GM12878 (cell line): ENCODE data around the gene MANBA. TPM values are rescaled to one million over a fixed set of nuclear protein-coding genes. Genes with fewer than 3 reads are reported as not detected.

Experiments
- ATAC-seq: fragments of 200-7000 bp; cut with Tn5 transposase; 3 replicates; pipeline ENCODE4 v1.9.1; 2020; ENCODE audit warnings: mild to moderate bottlenecking, moderate library complexity
- BruUV-seq: library from RNA; stranded (reverse); fragments of 400-500 nt; replicated peaks from 2 replicates; lab custom pipeline; 2021; lab: Mats Ljungman, UMichigan
- CTCF ChIA-PET: fragments of 300-600 bp; sonication (Branson Sonifier 250); formaldehyde crosslinking; extraction: SDS; loops from one replicate; lab custom pipeline; 2021; ENCODE audit warnings: inconsistent platforms; lab: Yijun Ruan, JAX
- POLR2A ChIA-PET: fragments of 350-600 bp; formaldehyde crosslinking; extraction: SDS; loops from one replicate; lab custom pipeline; 2021; ENCODE audit warnings: inconsistent platforms; lab: Charles Lee
- RAD21 ChIA-PET: fragments of 300-600 bp; sonication (Branson Sonifier 250); formaldehyde crosslinking; loops from one replicate; lab custom pipeline; 2023; ENCODE audit warnings: antibody characterized with exemption; ENCODE audit not compliant: unreplicated experiment; lab: Charles Lee
- SMC1A ChIA-PET: fragments of 300-600 bp; sonication (Branson Sonifier 250); formaldehyde crosslinking; loops from one replicate; lab custom pipeline; 2023; ENCODE audit not compliant: unreplicated experiment, uncharacterized antibody; lab: Charles Lee
- DNase-seq: peaks from one replicate; pipeline ENCODE4 v3.0.0-alpha.2; 2011; ENCODE audit warnings: low read depth, low spot score
- FAIRE-seq: peaks from 3 replicates; lab custom pipeline; 2011; peaks lifted over from hg19 to GRCh38; lab: Jason Lieb, UNC
- H2AFZ ChIP-seq: 2 replicates; pipeline ENCODE4 v1.6.0; 2011; ENCODE audit warnings: low read depth, low read length, control low read depth; ENCODE audit not compliant: control insufficient read depth
- H3K27ac ChIP-seq: 2 replicates; pipeline ENCODE4 v1.5.1; 2011; ENCODE audit warnings: control low read depth; ENCODE audit not compliant: control insufficient read depth, insufficient read depth
- H3K27me3 ChIP-seq, 2 experiments: replicated peaks in 1 of 2; 2 replicates each; pipeline versions ENCODE4 v1.6.0 to v1.6.1; 2011; ENCODE audit warnings: low read length in 1 of 2; ENCODE audit not compliant: control insufficient read depth in 2 of 2, insufficient read depth in 2 of 2
- H3K36me3 ChIP-seq, 2 experiments: 2 replicates each; pipeline ENCODE4 v1.5.1; 2011; ENCODE audit warnings: low read length in 1 of 2; ENCODE audit not compliant: control insufficient read depth in 2 of 2, insufficient read depth in 2 of 2
- H3K4me1 ChIP-seq: 2 replicates; pipeline ENCODE4 v1.6.1; 2011; ENCODE audit warnings: mild to moderate bottlenecking, low read length, moderate library complexity, mixed read lengths; ENCODE audit not compliant: control insufficient read depth, insufficient read depth
- H3K4me2 ChIP-seq: 2 replicates; pipeline ENCODE4 v1.6.0; 2011; ENCODE audit warnings: control low read depth; ENCODE audit not compliant: control insufficient read depth, insufficient read depth
- H3K4me3 ChIP-seq: fragments of 200-600 bp; sonication (generic); 2 replicates; pipeline ENCODE4 v1.5.1; 2016
- H3K79me2 ChIP-seq: 2 replicates; pipeline ENCODE4 v1.6.0; 2011; ENCODE audit warnings: low read length; ENCODE audit not compliant: control insufficient read depth, insufficient read depth
- H3K9ac ChIP-seq: 2 replicates; pipeline ENCODE4 v1.8.0; 2011; ENCODE audit warnings: low read length, control low read depth, mixed read lengths; ENCODE audit not compliant: control insufficient read depth, insufficient read depth
- H3K9me3 ChIP-seq: replicated peaks from 3 replicates; pipeline ENCODE4 v1.5.1; 2011; ENCODE audit warnings: mild to moderate bottlenecking, low read length; ENCODE audit not compliant: control insufficient read depth, insufficient read depth
- H4K20me1 ChIP-seq: 2 replicates; pipeline ENCODE4 v1.6.0; 2011; ENCODE audit not compliant: control insufficient read depth, insufficient read depth
- RUNX3 ChIP-seq: IDR thresholded peaks from 2 replicates; pipeline ENCODE4 v1.6.1; 2012; ENCODE audit warnings: low read length, inconsistent platforms
- WGBS: methylation state at CpG from one replicate; pipeline ENCODE4 v1.1.6; 2016; ENCODE audit warnings: low lambda C conversion rate; ENCODE audit not compliant: insufficient replicate concordance, insufficient coverage; ENCODE audit errors: missing lambda C conversion rate; 5-methylcytosine and 5-hydroxymethylcytosine counted together
- in situ Hi-C: fragments of 300-500 bp; cut with MboI; formaldehyde crosslinking; loops from 9 replicates; pipeline ENCODE4 v1.14.3; 2018; ENCODE audit warnings: mixed read lengths
- intact Hi-C: fragments of 100-400 bp; cut with micrococcal nuclease; formaldehyde crosslinking; loops from one replicate; pipeline ENCODE4 v1.14.2; 2022; ENCODE audit not compliant: unreplicated experiment
- polyA plus RNA-seq, 11 experiments: library from polyadenylated mRNA; depleted of rRNA in 4 of 11; unstranded in 6 of 11; stranded (reverse) in 5 of 11; fragments of >200 nt; fragmentation: Nextera tagmentation in 4 of 11; fragmentation: Illumina TruSeq in 1 of 11; extraction: Ambion mirVana in 4 of 11; extraction: Trizol in 1 of 11; gene quantifications; 1 replicate in 1 of 11; 2 replicates in 10 of 11; pipeline versions ENCODE4 v1.2.1 to v1.2.3, GENCODE V29; 2011 to 2016; ENCODE audit warnings: inconsistent platforms in 2 of 11, missing spikeins in 2 of 11, low read depth in 1 of 11
- total RNA-seq, 4 experiments: library from RNA; depleted of rRNA in 3 of 4; stranded (reverse); fragments of >200 nt in 3 of 4; fragmentation: Illumina TruSeq in 1 of 4; extraction: Trizol in 1 of 4; gene quantifications; 2 replicates each; pipeline versions ENCODE4 v1.2.1 to v1.2.3, GENCODE V29; 2013 to 2021
- TF ChIP-seq, protein P1 (sequence below): fragments of 450-650 bp; formaldehyde crosslinking; IDR thresholded peaks from 2 replicates; pipeline ENCODE4 v1.4.0; 2022; ENCODE audit warnings: mild to moderate bottlenecking, moderate library complexity

Gene MANBA
- total and polyA plus RNA-seq, 10 of the 15 experiments (the other 5 are each of a cell fraction or from before 2014, with no cell fraction given), result 3.8 to 19.0 (median 12.5) TPM

DNA sequence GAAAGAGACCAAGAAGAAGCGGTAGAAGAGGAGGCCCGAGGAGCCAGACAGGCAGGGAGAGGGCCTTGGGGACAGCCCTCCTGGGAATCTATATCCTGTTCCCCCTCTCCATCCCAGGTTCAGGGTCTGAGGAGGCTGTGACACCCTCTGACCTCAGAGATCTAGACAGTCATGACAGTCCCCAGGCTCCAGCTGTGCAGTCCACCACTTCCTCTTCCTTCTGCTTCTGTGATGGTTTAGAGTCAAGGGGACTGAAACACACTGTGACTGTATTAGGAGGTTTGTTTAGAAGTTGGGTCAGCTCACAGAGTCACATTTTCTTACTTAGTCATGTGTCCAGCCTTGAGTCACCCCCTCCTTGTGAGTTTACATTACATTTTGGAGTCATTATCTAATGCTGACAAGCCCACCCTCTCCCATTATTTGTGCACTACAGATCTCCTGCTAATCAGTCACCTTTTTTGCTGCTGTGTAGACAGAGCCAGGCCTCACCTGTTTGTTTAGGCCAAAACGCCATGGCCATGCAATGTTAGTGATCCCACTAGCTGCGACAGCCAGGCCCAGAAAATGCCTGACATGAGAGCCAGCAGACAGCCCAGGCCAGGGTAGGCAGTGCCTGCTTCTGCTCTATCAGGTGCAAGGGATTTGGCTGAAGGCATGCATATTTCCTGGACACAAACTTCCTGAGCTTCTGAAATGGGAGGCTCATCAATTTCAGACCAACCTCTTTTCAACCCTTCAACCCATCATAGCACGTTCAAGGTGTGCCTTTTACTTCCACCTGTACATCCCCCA lies 26.0 kb downstream of the MANBA start (continued):
- peak; percentile 71 for TF ChIP-seq RUNX3

GRCh38 chr4:102734116-102734515 lies 26.7 kb downstream of the MANBA start:
- 99% methylated on average over 5 of the region's 5 CpGs for WGBS
- TF ChIP-seq, protein P1, sequence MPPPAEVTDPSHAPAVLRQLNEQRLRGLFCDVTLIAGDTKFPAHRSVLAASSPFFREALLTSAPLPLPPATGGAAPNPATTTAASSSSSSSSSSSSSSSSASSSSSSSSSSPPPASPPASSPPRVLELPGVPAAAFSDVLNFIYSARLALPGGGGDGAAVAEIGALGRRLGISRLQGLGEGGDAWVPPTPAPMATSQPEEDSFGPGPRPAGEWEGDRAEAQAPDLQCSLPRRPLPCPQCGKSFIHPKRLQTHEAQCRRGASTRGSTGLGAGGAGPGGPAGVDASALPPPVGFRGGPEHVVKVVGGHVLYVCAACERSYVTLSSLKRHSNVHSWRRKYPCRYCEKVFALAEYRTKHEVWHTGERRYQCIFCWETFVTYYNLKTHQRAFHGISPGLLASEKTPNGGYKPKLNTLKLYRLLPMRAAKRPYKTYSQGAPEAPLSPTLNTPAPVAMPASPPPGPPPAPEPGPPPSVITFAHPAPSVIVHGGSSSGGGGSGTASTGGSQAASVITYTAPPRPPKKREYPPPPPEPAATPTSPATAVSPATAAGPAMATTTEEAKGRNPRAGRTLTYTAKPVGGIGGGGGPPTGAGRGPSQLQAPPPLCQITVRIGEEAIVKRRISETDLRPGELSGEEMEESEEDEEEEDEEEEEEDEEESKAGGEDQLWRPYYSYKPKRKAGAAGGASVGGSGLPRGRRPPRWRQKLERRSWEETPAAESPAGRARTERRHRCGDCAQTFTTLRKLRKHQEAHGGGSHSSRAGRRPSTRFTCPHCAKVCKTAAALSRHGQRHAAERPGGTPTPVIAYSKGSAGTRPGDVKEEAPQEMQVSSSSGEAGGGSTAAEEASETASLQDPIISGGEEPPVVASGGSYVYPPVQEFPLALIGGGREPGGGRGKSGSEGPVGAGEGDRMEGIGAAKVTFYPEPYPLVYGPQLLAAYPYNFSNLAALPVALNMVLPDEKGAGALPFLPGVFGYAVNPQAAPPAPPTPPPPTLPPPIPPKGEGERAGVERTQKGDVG (CRISPR knock-in tag), result no peak
- H2AFZ ChIP-seq, result no peak overlapping the region
- ChIA-PET POLR2A (interaction anchor here (0.6 kb wide), 1 partner anchor 105 kb away, joined by 3 read pairs; no protein-coding TSS in a partner anchor), RAD21 (interaction anchor here (0.9 to 1.1 kb wide), 2 partner anchors 27 to 47 kb away, joined by 3 to 5 read pairs; partner anchors contain the start of gene MANBA), CTCF (no interaction called here), SMC1A (interaction anchor here (0.6 kb wide), 1 partner anchor 10 kb away, joined by 3 read pairs; no protein-coding TSS in a partner anchor)
- no peak overlapping the region; the same call in 1 of the 2 replicates for H3K4me2 ChIP-seq
- no peak for FAIRE-seq
- H3K27ac ChIP-seq, result peak overlapping the region; percentile 71
- in situ Hi-C loops (no loop called here), intact Hi-C loops (no loop called here)
- no peak overlapping the region for H3K9ac ChIP-seq
- peaks cover 17% of the 10 kb centered on the region for H3K9me3 ChIP-seq
- ATAC-seq, result peak; percentile 13; the same call in 2 of the 3 replicates
- BruUV-seq, result no TSS peak
- DNase-seq, result no peak
- H3K79me2 ChIP-seq, result peaks cover 32% of the 10 kb centered on the region
- H3K36me3 ChIP-seq, result peaks cover 2 to 5% of the 10 kb centered on the region in 2 experiments
- no peaks in the 10 kb centered on the region for H4K20me1 ChIP-seq
- H3K4me1 ChIP-seq, result peaks cover 14% of the 10 kb centered on the region
- H3K27me3 ChIP-seq, result no peaks in the 10 kb centered on the region
- no peak overlapping the region for H3K4me3 ChIP-seq
